HG03025 (cell line): Measurements from ENCODE around the gene HOXB3.

Experiments
- ATAC-seq: cut with Tn5 transposase; IDR thresholded peaks from one replicate; pipeline ENCODE4 v1.9.1; 2021; ENCODE audit warnings: mild to moderate bottlenecking, moderate library complexity; ENCODE audit not compliant: unreplicated experiment, low FRiP score

Gene HOXB3

DNA sequence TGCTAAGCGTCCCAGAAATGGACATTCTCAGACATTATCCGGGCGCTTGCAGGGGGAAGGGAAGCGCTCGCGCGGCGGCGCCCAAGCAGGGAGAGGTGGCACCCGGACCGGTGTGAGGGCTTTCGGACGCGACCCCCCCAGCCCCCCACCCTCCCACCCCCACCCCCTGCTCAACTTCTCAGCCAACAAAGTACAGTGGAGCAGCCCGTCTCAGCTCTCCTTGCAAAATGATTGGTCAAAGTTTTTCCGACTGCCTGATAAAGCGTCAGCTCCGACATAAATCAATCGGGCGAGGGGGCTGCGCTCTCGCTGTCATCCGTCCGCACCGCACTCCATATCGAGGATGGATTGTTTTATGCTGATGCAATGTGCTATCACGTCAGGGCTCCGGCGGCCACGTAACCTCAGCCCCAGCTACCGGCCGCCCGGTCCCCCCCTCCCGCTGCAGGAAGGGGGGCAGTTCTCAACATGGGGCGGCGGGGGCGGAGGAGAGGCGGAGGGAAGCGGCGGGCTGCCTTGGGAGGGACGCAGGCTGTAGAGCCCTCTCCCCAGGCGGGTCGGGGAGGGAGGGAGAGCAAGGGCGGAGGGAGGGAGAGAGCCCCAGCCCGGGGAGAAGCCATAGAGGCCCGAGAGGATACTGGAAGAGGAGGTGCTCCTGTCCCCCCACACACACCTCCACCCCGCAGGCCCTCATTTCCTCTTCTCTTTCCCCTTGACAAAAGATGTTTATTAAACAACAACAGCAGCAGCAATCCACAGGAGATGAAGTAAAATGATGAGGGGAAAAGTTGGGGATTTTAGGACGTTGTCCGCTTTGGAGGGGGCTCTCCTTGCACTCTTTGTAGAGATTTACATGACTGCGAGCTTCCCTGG is 36.4 kb upstream of the HOXB3 start, which contains the start of gene HOXB9:
TSS of gene HOXB9 (minus strand) at position 114 of the 873 bp plus-strand sequence. CDS start at position 25, 89 bp downstream.
- no peak for ATAC-seq

DNA sequence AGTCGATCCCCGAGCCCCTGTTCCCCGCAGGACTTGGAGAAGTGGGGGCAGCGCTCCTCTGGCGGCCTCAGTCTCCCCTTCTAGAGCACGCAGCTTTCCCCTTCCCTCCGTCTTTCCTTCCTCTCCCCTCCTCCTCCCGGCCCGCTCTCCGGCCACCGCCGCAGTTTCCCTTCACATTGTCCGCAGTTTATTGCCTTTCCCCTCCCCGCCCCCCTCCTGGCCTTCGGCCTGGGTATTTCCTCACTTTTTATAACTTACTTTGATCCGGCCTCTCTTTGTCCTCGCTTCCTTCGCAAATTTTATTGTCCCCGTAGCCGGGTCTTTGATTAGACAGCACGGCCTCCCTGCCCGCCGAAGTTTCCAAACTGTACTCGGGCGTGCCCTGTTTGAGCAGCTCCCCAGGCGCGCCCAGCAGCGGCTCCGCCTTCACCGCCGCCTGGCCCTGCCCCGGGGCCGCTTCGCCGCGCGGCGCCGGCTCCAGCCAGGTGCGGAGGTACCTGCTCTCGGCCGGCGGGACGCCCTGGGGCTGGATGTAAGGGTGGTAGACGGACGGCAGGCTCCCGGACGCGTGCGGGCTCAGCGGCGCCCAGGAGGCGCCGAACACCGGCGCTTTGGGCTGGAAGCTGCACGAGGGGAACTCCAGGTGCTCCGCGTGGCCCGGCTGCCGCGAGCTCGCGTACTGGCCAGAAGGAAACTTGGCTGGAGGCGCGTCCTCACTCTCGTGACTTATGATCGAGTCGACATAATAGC is 35.6 kb upstream of the HOXB3 start:
- no peak for ATAC-seq

DNA sequence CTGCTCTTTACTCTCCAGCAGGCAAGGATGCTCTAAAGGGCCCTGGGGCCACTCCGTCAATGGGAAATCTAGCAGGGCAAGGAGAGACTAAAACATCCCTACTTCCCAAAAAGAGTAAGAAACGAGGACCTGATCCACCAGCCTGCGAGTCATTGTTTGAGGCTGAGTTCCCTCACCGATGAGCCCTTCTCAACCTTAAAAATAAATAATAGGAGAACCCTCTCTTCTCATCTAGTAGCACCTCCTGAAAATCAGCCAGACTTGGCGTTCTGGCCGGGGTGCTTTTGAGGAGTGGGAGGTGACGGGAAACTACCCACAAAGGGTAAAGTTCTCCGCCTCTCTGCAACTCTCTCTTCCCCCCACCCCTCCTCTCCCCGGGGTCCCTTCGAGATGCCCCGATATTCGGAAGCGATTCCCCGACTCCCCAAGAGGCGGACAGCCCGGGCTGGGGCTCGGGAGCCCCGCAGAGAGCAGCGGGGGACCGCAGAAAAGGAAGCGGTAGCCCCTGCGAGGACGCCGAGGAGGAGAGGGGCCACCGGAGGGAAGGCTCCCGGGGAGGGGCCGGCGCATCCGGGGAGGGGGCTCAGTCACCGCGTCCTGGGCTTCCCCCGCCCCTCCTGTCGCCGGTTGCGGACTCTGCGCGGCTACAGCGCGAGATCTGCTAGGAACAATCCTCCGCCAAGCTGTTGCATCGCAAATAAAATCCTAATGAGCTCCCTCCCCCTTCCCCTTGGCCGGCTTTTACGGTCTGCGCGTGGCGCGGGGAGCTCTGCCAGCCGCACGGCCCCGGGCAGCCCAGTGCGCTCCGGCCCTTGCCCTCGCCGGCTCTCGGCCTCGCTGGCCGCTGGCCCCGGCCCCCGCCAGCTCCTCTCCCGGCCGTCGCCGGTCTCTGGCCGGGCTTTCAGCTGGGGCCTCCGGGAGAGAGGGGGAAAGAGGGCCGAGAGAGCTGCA is 34.8 kb upstream of the HOXB3 start:
- no peak for ATAC-seq

DNA sequence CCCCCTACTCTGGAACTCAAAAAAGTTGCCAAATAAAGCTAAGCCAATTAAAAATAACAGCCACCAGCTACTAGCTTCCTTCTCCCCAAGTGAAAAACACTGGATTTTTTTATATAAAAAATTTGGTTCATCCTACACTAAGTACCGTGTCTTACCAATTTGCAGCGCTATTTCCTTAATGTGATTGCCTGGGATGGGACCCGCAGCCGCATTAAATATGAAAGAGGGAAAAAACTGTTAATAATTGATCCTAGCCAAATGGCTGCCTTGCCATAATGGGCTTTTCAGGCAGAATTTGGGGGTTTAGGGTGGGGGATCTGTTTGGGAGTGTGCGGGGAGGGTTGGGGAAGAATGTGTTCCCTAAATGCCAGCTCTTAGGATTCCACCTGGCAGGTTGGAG is 34.1 kb upstream of the HOXB3 start:
- no peak for ATAC-seq

DNA sequence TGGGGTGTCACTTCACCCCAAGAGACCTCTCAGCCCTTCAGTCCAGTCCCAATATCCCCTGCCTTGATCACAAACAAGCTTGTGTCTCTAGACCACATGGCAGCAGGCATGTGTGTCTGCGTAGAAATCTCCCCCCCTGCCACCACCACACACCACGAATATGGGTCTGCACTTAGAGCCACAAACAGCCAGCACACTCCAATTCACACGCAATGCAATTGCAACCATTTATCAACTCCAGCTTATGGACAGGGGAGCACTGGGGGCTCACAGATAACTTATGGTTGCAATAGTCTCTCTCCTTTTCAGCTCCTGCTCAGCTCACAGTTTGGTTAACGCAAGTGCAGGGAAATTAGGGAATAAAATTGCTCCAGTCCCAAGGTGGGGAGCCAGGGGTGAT is 33.5 kb upstream of the HOXB3 start:
- no peak for ATAC-seq

DNA sequence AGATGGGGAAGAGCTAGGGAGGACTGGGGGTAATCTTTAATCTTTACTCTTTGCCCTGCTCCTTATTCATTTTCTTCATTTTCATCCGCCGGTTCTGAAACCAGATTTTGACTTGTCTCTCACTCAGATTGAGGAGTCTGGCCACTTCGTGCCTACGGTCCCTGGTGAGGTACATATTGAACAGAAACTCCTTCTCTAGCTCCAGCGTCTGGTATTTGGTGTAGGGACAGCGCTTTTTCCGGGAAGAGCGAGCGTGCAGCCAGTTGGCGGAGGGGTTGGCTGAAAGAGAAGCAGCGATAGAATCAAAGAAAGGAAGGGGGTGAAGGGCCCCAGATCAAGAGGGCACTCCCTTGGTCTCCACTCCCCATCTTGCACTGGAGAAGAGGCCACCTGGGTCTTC is 32.8 kb upstream of the HOXB3 start:
- ATAC-seq: no peak

DNA sequence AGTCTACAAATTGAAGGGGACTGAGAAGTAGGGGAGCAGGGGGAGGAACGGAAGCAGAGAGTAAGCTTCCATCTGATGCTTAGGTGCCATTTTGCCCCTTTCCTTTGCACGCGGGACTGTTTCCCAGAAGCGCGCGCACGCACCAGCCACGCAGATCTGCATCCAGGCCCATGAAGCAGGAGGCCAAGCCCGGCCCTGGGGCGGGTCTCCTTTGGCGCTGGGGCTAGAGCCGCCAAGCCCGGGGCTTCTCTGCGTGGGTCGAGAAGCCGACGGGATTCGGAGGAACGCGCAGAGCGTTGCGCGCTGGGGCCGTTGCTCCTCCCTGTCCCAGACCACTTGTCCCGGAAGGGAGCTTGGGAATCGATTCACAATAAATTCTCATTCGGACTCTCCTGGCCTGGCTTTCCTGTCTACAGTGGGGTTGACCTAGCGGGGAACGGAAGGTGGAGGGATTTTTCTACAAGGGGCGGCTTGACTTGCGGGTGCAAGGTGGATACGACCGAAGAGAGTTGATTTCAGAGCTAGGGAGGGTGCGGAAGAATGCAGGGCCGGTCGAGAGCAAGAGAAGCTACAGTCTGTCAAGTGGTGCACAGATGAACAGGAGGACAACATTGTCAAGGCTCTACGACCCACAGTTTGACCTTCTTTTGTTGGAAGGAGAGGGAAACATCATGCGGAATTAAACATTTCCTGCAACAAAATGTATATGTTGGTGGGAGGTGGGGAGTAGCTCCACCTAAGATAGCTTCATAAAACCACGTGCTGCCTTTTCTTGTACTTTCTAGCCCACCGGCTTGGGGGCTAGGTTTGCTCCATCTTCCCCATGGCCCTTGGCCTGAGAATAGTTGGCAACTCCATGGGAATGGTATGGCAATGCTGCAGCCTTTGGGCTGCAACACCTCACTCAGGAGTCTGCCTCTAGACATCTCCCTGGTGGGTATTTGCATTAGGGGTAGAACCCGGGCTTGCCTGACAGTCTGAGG is 31.7 kb upstream of the HOXB3 start:
- ATAC-seq: no peak

DNA sequence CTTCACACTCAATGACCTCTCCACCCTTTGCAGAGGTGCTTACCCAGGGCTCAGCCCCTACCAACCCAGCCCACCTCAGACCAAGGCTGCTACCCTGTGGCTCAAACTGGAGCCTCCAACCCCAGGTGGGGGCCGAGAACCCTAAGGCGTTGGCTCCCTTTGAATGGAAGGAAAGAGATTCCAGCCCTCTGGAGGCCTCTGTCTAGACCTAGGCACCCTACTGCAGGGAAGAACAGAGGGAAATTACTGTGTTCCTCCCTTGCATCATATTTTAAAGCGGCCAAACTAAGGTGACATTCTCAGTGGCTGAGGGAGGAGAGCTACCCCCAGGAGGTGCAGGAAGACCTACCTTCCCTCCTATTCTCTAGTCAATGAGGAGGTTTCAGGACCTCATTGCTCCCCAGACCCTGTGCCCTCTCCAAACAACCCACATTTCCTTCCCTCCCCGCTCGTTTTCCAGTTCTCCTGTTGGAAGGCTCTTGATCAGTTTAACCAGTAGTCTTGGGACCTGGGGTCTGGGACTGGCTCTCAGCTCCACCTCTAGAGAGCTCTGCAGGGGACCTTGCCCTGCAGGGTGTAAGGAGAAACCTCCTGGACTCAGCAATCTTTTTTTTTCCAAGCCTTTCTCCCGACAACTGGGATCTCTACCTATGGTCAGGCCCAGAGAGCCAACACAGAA is 30.6 kb upstream of the HOXB3 start:
- no peak for ATAC-seq

DNA sequence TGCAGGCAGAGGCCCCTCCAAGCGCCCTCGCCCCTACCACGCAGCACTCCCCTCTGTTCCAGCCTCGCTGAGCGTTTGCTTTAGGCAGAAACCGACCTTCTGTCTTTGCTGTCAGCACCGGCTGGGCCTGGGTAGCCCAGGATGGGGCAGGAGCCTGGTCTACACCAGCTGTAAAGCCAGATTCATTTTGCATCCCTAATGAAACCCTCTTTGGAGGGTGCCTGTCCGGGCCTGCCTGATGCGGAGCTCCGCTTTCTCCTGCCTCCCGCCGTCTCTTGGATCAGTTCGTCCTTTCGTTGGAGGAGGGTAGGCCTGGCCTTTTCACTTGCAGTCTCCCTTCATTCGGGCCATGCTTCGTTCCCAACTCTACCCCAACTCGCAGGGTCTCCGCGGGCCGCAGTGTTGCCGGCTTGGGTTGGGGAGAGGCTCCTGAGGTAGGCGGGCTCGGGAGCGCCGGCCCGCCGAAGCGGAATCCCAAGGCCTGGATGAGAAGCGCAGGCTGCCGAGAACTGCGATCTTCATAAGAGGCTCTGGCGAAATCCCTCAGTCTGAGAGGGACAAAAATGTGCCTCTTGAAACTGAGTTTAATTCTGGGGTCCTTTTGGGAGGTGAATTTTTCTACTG is 29.9 kb upstream of the HOXB3 start:
- ATAC-seq: no peak

DNA sequence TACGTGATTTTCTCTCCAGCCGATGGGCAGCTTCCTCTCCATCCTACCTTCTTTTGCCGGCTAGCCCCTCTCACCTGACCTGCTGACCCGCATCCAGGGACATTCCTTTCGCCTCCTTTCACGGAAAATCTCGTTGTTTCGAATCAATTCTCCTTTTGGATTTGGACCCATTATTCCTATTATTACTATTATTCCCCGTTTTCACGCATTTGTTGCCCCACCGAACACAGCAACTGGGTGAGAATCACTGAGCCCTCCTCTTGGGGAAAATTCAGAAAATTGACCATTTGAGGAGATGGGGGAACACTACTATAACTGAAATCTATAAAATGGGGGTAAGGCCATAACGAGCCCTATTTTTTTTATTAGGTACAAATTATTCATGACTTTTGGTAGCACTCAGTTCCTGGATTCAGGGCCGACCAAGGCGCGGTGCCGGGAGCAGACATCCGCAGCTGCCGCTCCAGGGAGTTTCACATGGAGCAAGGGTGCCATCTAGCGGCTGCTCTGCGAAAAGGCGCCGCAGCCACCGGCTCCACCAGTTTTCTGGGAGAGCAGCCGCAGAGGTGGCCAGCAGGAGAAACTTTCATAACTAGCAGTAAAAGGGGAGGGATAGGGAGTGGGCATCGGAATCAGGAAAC is 28.3 kb upstream of the HOXB3 start:
- ATAC-seq: no peak

DNA sequence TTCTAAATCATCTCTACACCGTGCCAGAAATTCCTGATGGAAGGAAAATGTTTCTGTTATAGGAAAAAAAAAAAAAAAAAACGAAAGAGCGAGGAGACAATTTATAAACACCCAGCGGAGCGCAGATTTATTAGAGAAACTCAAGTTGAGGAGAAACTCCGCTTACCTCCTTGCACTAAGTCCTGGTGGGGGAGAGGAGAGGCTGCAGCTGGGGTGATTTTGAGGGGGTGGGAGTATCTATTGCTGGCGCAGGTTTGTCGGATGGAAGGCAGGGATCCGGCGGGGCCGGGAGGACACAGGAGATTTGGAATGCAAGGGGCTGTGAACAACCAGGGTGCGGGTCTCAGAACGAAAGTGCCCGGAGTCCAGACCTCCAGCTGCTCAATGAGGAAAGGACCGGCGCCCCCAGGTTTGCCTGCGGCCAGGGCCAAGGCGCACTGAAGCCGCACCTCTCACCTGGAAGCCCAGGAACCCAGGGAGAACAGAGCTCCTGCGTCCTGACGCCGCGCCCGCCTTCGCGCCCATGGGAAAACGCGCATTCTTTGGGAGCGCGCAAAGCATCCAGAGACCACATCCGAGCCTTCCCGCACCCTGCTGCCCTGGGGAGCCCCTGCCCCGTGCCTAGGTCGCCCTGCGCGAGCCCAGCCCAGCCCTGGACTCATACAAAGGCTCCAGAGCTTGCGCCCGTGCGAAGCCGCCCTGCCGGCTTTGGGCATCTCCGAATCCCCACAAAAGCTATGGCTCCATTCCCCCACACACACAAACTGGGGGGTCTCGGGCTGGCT is 27.6 kb upstream of the HOXB3 start:
- no peak for ATAC-seq

DNA sequence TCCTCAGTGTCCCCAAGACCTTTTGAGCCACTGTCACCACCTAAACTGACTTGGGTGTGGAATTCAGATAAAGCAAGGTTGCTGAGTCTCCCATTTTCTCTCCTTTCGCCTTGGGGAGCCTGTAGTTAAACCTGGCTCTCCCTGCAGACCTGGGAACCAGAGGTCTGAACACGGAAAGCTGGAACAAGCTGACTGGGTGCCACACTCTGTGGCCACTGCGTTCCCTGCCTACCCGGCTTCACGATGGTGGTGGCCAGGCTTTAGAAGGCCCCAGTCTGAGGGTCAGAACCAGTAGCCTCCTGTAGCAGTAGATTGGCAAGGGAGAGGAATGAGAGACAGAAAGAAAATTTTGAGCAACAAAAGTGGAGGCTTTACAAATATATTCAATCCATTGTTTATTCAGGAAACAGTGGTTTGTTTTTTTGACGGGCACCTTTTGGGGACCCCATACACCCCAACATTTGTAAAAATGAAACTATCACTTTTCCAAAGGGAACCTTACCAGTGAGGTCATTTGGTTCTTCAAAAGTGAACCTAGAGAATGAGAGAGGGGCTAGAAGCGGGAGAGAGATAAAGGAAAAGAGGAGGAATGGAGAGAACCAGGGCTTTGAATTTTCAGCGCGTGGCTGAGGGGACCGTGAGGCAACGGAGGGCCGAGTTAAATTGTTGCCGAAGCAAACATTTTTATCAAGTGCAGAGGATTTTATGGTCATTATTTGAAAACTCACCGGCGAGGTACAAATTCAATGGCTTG is 26.9 kb upstream of the HOXB3 start:
- no peak for ATAC-seq

DNA sequence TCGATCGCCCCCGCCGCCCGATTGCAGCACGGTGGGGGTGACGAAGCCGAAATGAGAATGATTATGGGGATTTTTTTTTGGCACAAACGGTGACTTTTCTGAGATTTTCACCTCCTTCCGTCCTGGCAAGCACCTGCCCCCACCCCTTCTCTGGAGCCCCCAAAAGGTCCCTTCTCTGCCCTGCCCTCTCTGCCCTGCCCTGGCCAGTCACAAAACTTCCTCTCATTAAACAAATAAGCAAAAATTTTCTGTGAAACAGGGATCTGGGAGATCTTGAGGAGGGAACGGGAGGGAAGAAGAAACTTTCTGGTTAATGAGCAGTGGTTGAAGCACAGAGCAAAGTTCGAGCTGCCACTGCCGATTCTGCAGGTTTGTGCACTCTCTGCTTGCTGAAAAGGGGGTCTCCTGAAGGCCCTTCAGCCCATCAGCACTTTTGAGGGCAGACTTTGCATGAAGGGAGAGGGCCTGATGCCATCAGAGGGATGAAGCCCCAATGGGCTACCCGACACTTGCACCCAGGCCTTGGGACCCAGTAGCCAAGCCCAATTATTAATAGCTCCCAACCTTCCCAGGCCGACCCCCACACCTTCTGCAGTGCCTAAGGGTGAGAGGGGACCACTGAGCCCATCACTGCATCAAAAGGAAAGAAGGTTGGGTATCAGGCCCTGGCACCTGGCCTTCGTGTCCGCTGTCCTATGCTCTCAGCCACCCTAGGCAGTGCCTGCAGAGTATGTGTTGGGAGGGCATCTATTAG is 26.1 kb upstream of the HOXB3 start:
- no peak for ATAC-seq

DNA sequence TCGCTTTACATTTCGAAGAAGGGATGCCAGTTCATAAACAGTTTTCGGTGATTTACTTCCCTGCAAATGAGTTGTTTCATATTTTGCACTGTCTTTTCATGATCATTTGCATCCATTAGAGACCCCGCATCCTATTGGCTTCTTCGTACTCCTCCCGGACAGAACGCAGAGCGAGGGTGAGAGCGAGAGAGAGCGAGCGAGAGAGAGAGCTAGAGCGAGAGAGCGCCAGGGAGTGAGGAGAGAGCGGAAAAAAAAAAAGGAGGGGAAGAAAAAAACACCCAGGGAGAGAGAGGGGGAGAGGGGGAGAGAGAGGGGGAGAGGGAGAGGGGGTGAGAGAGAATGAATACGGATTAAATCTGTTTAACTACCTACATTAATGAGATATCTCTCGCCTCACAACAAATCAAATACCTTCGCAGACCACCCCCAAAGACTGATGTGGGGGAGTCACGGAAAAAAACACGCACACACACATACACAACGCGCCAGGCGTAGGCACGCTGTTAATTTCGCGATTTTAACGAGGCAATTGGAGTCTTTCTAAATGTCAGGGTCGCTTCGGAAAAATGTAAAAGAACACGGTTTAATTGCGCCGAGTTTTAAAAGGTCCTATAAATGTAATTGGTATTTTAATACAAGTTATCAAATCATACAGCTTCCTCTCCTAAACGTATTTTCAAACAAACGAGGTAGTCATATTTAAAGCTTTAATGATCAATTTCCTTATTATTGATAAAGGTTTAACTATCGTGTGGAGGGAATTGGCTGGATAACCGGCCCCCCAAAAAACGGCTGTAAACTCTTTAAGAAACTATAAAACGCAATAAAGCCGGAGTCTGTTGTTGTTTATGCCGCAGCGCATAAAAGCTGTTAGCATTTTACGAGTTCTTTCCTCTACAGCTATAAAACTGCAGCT is 25.3 kb upstream of the HOXB3 start, which contains the start of gene HOXB8:
TSS of gene HOXB8 (minus strand) at position 246 of the 916 bp plus-strand sequence. CDS start 588 bp downstream, outside the sequence.
- no peak for ATAC-seq
